H1 (cell line): ENCODE data around the gene PFKFB1.

ENCODE experiments used
- BRCA1 ChIP-seq: IDR thresholded peaks from 2 replicates; pipeline ENCODE4 v1.6.1; 2012; ENCODE audit warnings: low read depth, low read length, improper control_type of control experiment
- CHD2 ChIP-seq: IDR thresholded peaks from 2 replicates; pipeline ENCODE4 v1.6.1; 2012; ENCODE audit warnings: low read length, improper control_type of control experiment
- CTCF ChIP-seq, 3 experiments: IDR thresholded peaks; 1 replicate in 2 of 3; 2 replicates in 1 of 3; pipeline versions ENCODE4 v1.5.1 to v1.6.1; 2011; ENCODE audit warnings: low read length in 3 of 3, mild to moderate bottlenecking in 3 of 3, inconsistent platforms in 2 of 3, low read depth in 1 of 3, moderate library complexity in 1 of 3; ENCODE audit not compliant: insufficient read depth in 1 of 3; ENCODE audit errors: control extremely low read depth in 1 of 3
- FOSL1 ChIP-seq: IDR thresholded peaks from 2 replicates; pipeline ENCODE4 v1.6.1; 2011; ENCODE audit warnings: mild to moderate bottlenecking, low read depth, low read length, moderate library complexity; ENCODE audit not compliant: insufficient read depth
- MAX ChIP-seq: IDR thresholded peaks from 2 replicates; pipeline ENCODE4 v1.6.1; 2012; ENCODE audit warnings: inconsistent platforms
- SIRT6 ChIP-seq: IDR thresholded peaks from one replicate; pipeline ENCODE4 v1.7.1; 2012; ENCODE audit warnings: low read length, inconsistent platforms
- TCF12 ChIP-seq: IDR thresholded peaks from 2 replicates; pipeline ENCODE4 v1.6.1; 2011; ENCODE audit warnings: low read depth, mild to moderate bottlenecking, low read length
- ZNF274 ChIP-seq: IDR thresholded peaks from 2 replicates; pipeline ENCODE4 v1.7.0; 2012; ENCODE audit warnings: low read length, borderline replicate concordance; ENCODE audit errors: extremely low read depth

GRCh38 chrX:55007656-55008055 is 13.7 kb upstream of the PFKFB1 start:
- TF ChIP-seq ZNF274 (no peak), CTCF (IDR thresholded peaks at IDR 0.05; ENCODE audit: control extremely low read depth in 1 of 3, insufficient read depth in 1 of 3, low read depth in 1 of 3, low read length in 3 of 3) (no peak), CHD2 (no peak), MAX (no peak), FOSL1 (no peak), BRCA1 (no peak), SIRT6 (no peak), TCF12 (no peak)
